Large intestine (tissue), 3 donors: ENCODE results near the gene GRIP2. TPM values are rescaled to one million over a fixed set of nuclear protein-coding genes. Genes with fewer than 3 reads are reported as not detected.

Experiments used
- DNase-seq, 2 donors: peaks; one replicate each; pipeline versions ENCODE4 v3.0.0 to v3.0.0-alpha.2; 2013
- H3K27ac ChIP-seq: one replicate; pipeline ENCODE4 v1.5.1; 2013; ENCODE audit warnings: low read length
- H3K27me3 ChIP-seq: 2 replicates; pipeline ENCODE4 v1.6.1; 2013; ENCODE audit warnings: low read length; ENCODE audit not compliant: control insufficient read depth, insufficient read depth
- H3K36me3 ChIP-seq: 2 replicates; pipeline ENCODE4 v1.6.1; 2013; ENCODE audit warnings: low read length; ENCODE audit not compliant: control insufficient read depth, insufficient read depth
- H3K4me1 ChIP-seq: one replicate; pipeline ENCODE4 v1.6.1; 2013; ENCODE audit warnings: low read length; ENCODE audit not compliant: control insufficient read depth, insufficient read depth
- H3K4me3 ChIP-seq: one replicate; pipeline ENCODE4 v1.5.1; 2013; ENCODE audit warnings: low read length
- H3K9me3 ChIP-seq: one replicate; pipeline ENCODE4 v1.6.1; 2013; ENCODE audit warnings: mild to moderate bottlenecking, low read depth, low read length, moderate library complexity; ENCODE audit not compliant: control insufficient read depth
- WGBS: methylation state at CpG from one replicate; pipeline ENCODE4 v1.1.5; 2013; ENCODE audit warnings: low lambda C conversion rate; ENCODE audit not compliant: insufficient coverage; 5-methylcytosine and 5-hydroxymethylcytosine counted together
- polyA plus RNA-seq: library from polyadenylated mRNA; unstranded; fragments of 120-200 nt; gene quantifications from one replicate; pipeline ENCODE4 v1.2.1, GENCODE V29; 2013

The GRIP2 gene
- polyA plus RNA-seq, 1 donor: 1.1 TPM

DNA sequence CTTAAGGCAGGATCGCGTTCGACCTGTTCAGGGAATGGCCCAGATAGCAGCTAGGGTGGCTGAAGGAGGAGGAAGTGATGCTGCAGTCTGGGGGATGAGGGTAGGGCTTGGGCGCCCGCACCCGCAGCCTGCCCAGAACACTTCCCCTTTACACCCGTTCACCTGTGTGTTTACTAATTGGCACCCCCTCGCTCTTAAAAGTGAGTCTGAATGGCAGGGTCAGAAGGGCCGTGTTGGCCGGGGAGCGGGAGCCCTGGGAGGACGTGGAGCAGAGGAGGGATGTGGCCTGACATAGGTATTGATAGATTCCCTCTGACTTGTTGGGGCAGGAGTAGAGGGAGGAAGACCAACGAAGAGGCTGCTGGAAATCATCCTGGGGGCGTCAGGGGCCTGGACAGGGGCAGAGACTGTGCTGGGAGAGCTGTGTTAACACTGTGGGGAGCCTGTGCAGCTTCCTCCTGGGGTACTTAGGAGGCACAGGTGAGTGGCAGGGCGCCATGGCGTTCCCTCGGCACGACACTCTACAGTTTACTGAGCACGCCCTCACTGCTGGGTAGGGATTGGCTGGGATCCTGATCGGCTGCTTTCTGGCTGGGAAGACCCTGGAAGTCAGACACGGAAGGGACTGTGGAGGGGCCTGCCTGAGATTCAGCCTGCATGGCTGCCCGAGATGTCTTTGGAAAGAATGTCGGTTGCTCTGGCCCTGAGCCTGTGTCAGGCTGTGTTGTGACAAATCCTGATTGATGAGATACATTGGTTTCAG is 86.1 kb downstream of the GRIP2 start:
- Histone ChIP-seq H3K27ac (no peak overlapping the region), H3K9me3 (no peaks in the 10 kb centered on the region), H3K27me3 (no peaks in the 10 kb centered on the region), H3K4me1 (peaks cover 17% of the 10 kb centered on the region), H3K36me3 (peaks cover 64% of the 10 kb centered on the region), H3K4me3 (no peak overlapping the region)
- WGBS: no CpG with 5 or more reads among the region's 23 CpGs
- DNase-seq: no peak

GRCh38 chr3:14452740-14453710 is 87.1 kb downstream of the GRIP2 start:
- no peak overlapping the region for H3K4me3 ChIP-seq
- H3K36me3 ChIP-seq: peaks cover 72% of the 10 kb centered on the region
- WGBS: no CpG with 5 or more reads among the region's 25 CpGs
- DNase-seq: peak; percentile 71 to 79
- H3K9me3 ChIP-seq: no peaks in the 10 kb centered on the region
- H3K4me1 ChIP-seq: peaks cover 17% of the 10 kb centered on the region
- H3K27ac ChIP-seq: peak overlapping the region; percentile 68
- H3K27me3 ChIP-seq: no peaks in the 10 kb centered on the region

- Histone ChIP-seq H3K27me3 (no peaks in the 10 kb centered on the region), H3K27ac (peak overlapping the region; percentile 68), H3K9me3 (no peaks in the 10 kb centered on the region), H3K4me3 (no peak overlapping the region), H3K36me3 (peaks cover 79% of the 10 kb centered on the region), H3K4me1 (peaks cover 17% of the 10 kb centered on the region)
- DNase-seq: peak in 1 of 2 donors; percentile 54
- no CpG with 5 or more reads among the region's 17 CpGs for WGBS
Measured at GRCh38 chr3:14451844-14452739, 88.0 kb downstream of the GRIP2 start.

- Histone ChIP-seq H3K27me3 (no peaks in the 10 kb centered on the region), H3K4me1 (peaks cover 17% of the 10 kb centered on the region), H3K4me3 (no peak overlapping the region), H3K9me3 (no peaks in the 10 kb centered on the region), H3K27ac (no peak overlapping the region), H3K36me3 (peaks cover 79% of the 10 kb centered on the region)
- DNase-seq: no peak
- WGBS: 93% methylated on average over 2 of the region's 5 CpGs
Measured at GRCh38 chr3:14450922-14451606, 89.1 kb downstream of the GRIP2 start.

- no peak overlapping the region for H3K4me3 ChIP-seq
- no peaks in the 10 kb centered on the region for H3K9me3 ChIP-seq
- WGBS: no CpG with 5 or more reads among the region's 3 CpGs
- H3K27ac ChIP-seq: no peak overlapping the region
- H3K4me1 ChIP-seq: peaks cover 17% of the 10 kb centered on the region
- no peaks in the 10 kb centered on the region for H3K27me3 ChIP-seq
- DNase-seq: no peak
- peaks cover 80% of the 10 kb centered on the region for H3K36me3 ChIP-seq
Measured at GRCh38 chr3:14450506-14450905, 89.6 kb downstream of the GRIP2 start.

- peaks cover 17% of the 10 kb centered on the region for H3K4me1 ChIP-seq
- DNase-seq: no peak
- no peaks in the 10 kb centered on the region for H3K9me3 ChIP-seq
- no peak overlapping the region for H3K27ac ChIP-seq
- no peak overlapping the region for H3K4me3 ChIP-seq
- H3K36me3 ChIP-seq: peaks cover 72% of the 10 kb centered on the region
- H3K27me3 ChIP-seq: no peaks in the 10 kb centered on the region
- no CpG with 5 or more reads among the region's 15 CpGs for WGBS
Measured at GRCh38 chr3:14448756-14449727, 91.1 kb downstream of the GRIP2 start.

DNA sequence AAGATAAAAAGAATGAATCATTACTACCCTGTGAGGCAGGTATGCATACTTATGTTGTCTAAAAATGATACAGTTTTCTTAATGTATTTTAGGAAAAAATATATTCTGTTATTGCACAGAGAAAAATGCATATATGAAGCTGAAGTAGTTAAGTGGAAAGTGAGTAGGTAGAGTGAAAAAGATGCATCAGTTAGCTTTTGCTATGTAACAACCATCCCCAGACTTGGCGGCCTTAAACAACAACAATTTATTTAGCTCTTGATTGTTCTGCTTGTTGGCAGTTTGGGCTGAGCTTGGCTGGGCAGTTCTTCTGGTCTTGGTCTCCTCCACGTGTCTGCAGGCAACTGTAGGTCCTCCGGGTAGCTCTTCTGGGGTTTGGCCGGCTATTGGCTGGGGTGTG is 92.1 kb downstream of the GRIP2 start:
- no CpG with 5 or more reads among the region's 4 CpGs for WGBS
- Histone ChIP-seq H3K27ac (no peak overlapping the region), H3K4me1 (peaks cover 13% of the 10 kb centered on the region), H3K9me3 (no peaks in the 10 kb centered on the region), H3K36me3 (peaks cover 76% of the 10 kb centered on the region), H3K4me3 (no peak overlapping the region), H3K27me3 (no peaks in the 10 kb centered on the region)
- no peak for DNase-seq

DNA sequence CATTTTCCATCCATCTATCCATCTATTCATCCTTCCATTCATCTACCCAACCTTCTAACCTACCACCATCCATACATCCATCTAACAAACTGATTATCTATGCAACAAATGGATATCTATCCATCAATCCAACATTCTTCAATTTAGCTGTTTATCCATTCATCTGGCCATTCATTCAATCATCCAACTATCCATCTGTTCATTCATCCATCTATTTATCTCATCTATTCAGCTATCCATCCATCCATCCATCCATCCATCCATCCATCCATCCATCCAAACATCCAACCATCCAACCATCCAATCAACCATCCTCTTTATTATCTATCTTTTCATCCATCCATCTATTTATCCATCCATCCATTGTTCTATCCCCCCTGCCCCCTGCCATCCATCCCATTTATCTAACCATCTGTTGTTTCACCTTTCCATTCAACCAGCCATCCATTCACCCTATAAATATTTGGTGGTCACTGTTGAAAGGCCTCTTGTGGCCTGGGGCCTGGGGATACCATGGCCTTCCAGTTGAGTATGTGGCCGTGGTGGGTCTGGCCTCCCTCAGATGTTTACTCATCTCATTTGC is 93.1 kb downstream of the GRIP2 start:
- H3K36me3 ChIP-seq: peaks cover 66% of the 10 kb centered on the region
- peaks cover 4% of the 10 kb centered on the region for H3K4me1 ChIP-seq
- no CpG with 5 or more reads among the region's 1 CpG for WGBS
- no peak for DNase-seq
- no peak overlapping the region for H3K4me3 ChIP-seq
- H3K27me3 ChIP-seq: no peaks in the 10 kb centered on the region
- H3K27ac ChIP-seq: no peak overlapping the region
- no peaks in the 10 kb centered on the region for H3K9me3 ChIP-seq
